OCI-LY7 (cell line): Measurements from ENCODE around the gene RNASEH1.

ENCODE experiments used
- CTCF ChIP-seq: fragments of 200-600 bp; sonication (generic); conservative IDR thresholded peaks from 2 replicates; pipeline ENCODE4 v1.5.1; 2014; ENCODE audit warnings: mild to moderate bottlenecking, antibody characterized with exemption, low read length, moderate library complexity, mixed read lengths
- EZH2phosphoT487 ChIP-seq: fragments of 200-600 bp; sonication (generic); IDR thresholded peaks from 2 replicates; pipeline ENCODE4 v1.6.1; 2018; ENCODE audit warnings: low read depth, borderline replicate concordance, mild to moderate bottlenecking, mixed run types, antibody characterized with exemption, low read length, moderate library complexity, mixed read lengths

GRCh38 chr2:3606370-3607201, 48.5 kb upstream of the RNASEH1 start:
- TF ChIP-seq CTCF (no peak), EZH2phosphoT487 (no peak)
